ENCODE measurements around the gene TSPOAP1.

The TSPOAP1 gene

DNA sequence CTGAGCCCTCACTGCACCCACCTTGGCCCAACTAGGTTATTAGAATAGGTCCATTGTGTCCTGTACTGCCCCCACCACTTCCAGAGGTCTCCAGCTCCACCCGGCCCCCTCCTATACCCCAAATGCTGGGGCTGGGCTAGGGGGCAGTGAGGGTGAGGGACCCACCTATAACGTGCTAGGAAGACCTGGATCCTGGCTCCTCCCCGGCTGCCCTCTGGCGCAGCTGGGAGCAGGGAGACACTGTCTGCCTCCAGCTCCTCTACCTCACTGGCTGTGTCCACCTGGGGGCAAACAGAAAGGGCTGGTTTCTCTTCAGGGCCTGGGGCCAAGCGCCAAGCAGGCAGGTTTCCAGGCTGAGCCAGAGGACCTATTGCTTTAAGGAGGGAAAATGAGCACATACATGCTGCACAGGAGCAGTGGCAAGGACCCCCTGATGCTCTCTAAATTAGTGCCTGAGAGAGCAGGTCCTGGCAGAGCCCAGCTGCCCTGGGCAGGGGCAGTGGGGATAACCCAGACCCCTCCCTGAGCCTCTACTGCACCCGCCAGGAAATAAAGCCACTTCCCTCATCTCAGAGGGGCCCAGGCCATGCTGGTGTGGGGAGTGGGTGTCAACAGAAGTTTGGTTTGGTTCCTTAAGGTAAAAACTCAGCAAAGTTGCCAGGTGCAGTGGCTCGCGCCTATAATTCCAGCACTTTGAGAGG, 12.2 kb downstream of the TSPOAP1 start:
- no peak for DNase-seq

DNA sequence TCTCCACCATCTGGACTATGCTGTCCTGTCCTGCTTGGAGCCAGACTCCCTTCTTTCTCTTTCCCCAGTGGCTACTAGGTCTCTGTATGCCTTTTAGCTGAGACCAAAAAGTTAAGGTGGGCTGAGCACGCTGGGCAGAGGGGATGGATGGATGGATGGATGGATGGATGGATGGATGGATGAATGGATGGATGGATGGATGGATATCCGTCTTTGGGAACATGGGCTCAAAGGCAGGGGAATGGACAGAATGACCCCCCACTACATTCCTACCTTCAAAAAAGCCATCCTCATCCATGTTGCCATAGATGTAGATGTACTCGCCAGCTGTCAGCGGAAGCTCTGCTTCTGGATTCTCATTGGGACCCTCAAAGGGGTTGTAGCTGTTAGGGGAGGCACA, 12.8 kb downstream of the TSPOAP1 start:
- DNase-seq, result no peak

DNA sequence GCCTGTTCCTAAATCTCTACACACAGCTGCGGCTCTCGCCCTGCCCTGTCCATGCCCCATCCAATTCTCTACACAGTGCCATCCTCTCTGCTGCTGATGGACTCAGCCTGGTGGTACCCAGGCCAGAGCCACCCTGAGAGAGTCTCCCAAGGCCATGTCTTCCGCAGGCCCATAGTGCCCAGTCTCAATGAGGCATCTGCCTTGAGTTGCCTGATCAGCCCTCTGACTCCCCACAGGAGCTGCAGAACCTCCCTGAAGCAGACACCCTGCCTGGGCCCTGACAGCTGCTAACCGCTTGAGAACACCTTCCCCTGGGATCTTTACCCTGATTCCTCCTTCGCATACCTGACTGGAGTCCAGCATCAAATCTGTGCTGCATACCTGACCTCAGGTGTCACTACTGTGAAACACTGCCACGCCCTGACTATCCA, 13.3 kb downstream of the TSPOAP1 start:
- DNase-seq, result no peak

DNA sequence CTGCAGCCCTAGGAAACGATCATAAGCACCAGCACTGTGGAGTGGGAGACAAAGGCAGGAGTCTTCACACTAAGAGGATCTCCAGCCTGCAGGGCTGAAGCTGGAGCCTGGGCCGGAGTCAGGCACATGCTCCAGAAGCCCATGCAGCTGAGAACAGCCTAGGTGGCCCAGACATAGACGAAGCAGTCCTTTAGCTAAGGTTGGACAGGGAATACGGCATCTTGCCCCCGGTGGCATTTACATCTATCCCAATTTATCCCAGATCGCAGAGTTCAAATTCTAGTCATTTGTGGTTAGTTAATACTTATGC, 13.9 kb downstream of the TSPOAP1 start:
- DNase-seq, result no peak

DNA sequence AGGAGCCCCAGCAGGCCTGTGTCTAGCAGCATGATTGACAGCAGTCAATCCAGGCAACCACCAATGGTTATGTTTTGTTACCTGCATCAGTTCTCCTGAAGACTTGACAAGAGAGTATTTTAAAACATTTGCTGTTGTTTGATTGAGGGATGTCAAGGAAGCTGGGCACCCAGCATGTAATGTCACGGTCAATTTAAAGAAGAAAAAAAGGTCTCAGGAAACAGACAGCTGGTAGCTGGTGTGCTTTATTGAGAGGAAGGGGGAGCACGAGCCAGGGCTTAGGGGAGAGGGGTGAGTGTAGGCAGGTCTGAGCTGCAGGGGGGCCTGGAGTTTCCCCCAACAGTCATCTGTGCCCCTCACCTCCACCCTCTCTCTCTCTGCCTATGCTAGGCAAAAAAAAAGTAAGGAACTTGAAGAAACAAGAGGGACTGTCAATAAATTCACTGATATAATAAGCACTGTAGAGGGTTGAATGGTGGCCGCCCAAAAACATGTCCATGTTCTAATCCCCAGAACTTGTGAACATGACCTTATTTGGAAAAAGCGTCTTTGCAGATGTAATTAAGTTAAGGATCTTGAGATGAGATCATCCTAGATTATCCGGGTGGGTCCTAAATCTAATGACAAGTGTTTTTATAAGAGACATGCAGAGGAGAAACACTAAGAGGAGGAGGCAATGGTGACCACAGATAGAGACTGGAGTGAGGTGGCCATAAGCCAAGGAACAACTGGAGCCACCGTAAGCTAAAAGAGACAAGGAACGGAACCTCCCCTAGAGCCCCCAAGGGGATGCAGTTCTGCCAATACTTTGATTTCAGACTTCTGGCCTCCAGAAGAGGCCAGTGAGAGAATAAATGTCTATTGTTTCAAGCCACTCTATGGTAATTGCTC, 14.5 kb downstream of the TSPOAP1 start:
- DNase-seq, result no peak

DNA sequence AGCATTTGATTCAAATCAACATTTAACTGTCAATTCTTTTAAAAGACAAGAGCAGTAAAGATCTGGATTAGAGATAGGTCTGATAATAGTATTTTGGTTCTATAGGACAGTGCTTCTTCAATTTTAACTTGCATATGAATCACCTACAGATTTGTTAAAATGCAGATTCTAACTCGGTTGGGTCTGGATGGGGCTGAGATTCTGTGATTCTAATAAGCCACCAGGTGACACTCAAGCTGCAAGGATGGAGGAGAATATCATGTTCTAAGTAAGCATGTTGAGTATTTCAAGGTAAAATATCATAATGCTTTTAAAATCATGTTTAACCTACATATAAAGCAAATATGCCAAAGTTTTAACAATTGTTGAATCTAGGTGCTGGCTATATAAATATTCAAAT, 15.8 kb downstream of the TSPOAP1 start:
- no peak for DNase-seq

DNA sequence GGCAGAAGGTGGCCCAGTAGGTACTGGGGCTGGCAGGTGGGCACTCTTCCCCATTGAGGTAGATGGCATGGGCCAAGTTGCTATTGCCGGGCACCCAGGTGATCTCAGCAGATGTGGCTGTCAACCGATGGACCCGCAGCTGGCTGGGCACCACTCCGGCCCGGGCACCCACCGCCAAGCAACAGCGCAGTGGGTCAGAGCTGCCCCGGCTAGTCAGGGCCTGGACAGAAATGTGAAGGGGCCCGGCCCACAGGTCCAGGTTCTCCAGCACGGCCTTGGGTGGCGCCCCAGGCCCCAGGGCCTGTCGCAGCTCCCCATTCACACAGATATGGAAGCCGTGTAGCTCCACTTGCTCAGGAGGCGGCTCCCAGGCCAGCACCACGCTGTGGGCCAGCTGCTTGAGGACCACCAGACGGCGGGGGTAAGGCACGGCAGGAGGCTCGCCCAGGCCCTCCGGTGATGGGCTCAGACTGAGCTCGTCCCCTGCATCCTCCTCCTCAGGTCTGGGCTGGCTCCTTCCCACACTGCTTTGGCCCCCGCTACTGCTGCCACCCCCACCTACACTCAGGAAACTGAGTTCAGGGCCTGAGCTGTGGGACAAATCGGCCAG, 16.5 kb downstream of the TSPOAP1 start:
- DNase-seq, result no peak

DNA sequence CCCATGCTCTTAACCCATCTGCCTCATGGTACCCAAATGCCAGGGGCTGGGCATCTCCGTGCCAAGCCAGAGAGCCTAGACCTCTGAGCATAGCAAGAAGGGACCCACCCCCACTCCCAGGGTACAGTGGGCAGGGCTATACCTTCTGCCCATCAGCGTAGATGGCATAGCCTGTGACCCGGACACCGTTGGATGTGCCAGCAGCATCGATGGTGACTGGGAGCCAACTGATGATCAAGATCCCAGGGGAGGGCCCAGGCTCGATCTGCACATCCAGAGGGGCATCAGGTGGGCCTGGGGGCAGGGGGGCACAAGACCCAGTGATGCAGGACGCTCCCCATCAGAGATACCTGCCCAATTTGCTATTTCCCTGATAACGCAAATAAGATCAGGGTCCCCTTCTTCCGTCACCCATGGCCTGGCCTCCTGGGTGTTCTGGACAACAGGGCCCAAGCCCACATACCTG, 17.1 kb downstream of the TSPOAP1 start:
- DNase-seq, result no peak

DNA sequence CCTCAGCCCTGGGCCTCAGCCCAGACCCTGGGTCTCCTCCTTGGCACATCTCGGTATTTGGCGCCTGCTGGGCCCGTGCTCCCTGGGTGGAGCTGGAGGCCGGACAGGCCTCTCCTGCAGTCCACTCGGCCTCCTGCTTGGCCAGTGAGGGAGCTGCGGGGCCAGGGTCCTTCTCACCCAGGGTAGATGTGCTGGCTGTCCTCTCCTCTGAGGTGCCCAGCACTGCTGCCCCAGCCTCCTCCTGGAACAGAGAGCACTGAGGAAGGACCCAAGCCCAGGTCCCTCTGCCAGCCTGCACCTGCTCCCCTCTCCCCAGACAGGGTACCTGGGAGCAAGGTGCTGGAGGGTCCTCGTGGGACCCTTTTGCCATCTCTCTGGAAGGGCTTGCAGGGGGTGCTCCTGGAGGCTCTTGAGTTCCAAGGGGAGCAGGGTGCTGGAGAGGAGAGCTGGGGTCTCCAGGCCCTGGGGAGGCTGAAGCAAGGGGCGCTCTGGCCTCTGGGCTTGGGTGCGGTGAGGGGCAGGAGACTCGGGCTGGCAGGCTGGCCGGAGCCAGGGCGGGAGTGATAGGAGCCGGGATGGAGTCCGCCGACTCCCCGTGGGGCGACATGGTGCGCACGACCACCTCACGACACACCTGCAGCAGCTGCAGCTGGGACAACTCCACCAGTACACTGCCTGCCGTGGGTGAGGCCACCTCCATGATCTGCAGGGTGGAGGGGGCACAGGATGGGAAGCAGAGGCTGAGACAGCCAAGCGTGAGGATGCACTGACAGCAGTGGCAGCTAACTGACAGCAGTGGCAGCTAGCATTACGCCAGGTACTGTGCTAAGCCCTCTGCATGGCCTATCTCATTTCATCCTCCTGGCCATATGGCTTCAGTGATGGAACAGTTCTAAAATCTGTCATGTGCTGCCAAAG, 17.8 kb downstream of the TSPOAP1 start:
- DNase-seq, result no peak

DNA sequence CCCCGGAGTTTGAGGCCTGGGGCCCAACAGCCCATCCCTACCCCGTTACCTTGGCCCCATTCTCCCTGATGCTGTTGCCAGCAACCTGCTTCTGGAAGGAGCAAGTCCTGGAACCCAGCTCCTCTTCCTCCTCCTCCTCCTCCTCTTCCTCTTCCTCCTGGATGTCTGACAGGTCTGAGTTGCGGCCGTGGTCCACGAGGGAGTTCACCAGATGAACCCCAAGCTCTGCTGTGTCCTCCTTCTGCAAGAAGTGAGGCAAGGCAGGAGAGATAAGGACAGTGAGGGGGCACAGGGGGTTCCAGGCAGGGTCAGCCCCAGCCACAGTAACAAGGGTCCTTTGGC, 18.7 kb downstream of the TSPOAP1 start:
- no peak for DNase-seq

DNA sequence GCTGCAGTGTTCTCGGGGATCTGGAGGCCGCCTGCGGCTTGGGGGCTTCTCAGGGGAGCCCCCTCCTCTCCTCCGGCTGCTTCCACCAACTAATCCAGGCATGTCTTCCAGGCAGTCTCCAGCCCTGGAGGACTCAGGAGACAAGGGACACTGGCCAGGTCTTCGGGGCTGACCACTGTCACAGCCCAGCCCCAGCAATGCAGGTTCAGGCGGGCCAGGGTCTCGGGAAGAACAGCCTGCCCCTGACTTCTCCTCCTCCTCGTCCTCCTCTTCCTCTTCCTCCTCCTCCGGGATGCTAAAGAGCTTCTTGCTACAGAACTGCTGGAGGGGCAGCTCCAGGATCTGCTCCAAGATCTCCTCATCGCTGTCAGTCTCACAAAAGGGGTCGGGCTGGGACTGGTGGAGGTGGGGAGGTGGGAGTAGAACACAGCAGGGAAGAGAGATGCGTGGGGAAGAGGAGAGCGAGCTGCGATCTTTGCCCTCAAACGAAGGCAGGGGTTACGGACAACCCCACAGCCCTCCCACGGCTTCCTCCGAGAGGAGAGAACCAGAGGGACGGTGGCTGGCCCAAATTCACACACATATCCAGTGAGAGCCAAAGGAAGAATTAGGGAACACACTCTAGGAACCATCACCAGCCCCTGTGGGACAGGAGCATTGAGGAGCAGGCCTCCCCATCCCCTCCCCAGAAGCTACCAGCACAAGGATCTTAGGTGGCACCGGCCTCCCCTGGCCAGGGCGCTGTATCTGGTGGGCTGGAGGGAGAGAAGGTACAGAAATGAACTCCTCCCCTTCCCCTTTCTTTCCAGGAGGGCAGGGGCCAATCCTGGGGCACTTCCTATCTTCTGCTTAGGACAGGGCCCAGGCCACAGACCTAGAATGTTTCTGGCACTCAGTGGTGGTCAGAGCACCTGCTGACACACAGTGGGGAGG, 19.3 kb downstream of the TSPOAP1 start:
- no peak for DNase-seq

DNA sequence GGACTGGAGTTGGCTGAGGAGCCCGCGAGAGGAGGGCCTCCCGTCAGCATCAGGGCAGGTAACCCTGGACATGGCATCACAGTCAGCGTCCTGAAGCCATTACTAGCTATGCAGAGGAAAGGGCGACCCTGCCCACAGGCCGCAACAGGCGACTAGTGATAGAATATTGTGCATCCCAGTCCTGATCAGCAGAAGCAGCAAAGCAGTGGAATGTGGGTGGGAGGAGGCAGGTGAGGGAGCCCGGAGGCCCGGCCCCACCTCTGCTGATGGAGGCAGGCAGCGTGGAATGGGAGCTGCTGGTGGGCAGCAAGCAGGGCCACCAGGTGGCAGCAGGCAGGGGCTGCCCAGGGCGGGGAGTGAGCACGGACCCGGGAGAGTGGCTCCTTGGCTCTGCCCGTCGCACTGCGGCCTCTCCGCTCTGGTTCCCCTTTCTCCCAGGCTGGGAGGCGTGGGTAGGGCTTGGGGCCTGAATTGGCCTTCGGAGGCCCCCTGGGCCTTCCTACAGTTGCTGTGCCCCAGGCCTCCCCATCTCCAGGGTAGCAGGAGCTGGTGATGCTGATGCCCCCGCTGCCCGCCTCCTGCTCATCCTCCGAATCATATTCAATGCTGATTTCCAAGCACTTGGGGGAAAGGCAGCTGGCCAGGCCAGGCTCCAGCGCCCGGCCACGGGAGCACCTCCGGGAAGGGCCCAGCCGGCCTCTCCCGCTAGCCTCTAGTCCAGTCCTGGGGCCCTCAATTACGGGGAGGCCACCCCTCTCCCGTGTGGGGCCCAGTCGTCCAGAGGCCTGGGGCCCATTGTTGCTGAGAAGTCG, 20.2 kb downstream of the TSPOAP1 start:
- no peak for DNase-seq

DNA sequence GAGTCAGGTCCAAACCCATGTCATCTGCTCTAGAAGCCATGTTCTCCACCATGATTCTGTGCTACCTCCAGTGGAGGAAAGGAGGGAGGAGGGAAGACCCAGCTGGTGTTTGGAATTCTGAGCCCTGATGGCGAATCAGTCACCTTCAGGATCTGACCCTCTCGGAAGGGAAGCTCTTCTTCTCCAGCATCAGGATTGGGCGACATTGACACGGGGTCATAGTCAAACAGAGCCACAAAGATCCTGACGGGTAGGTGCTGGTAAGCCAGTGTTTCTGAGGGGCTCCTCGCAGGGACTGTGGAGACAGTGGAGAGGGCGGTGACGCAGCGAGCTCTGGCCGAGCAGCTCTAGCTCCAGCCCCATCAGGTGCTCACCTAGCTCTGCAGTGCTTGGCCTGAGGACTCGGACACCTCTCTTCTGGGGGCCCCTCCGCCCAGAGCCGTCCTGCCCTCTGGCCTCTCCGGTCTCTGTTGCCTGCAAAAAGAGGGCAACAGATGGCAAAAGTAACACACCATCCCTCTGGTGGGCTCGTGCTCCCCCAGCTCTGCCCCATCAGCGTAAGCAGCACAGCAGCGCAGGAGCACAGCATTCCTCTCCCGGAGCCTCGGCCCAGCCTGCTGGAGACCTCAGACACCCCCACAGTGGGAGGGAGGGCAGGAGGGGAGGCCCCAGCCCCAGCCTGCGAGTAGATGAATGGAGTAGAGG, 21.0 kb downstream of the TSPOAP1 start:
- DNase-seq, result no peak

DNA sequence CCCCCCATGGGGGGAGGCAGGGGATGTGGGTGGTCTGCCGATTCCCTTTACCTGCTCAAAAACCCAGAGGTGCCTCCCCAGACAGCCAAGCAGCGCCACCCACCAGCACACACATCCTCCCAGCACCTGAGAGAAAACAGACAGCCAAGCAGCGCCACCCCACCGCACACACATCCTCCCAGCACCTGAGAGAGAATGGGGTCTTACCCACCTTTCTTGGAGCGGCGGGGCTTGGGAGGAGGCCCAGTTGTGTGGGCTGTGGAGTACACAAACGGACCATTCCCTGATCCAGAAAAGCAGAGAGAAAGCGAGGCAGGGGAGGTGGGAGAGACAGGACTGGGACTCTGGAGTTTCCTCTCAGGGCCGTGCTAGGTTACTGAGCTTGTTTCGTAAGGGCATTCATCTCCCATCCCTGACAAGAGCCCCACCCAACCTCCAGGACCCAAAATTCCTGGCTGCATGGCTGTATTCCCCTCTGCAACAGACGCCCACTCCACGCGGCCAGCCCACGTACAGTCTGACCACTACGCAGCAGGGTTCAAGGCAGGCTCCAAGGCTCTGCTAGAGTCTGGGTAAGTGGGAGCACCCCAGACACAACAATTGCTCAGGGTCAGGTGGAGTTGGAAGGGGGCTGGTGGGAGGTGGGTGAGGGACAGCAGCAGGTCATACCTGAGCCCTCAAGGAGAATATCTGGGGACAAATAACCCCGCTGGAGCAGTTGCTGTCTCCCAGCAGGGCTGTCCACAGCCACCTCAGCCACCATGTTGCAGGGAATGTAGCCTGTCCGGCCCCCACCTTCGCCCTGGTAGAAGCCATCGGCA, 22.3 kb downstream of the TSPOAP1 start:
- no peak for DNase-seq

DNA sequence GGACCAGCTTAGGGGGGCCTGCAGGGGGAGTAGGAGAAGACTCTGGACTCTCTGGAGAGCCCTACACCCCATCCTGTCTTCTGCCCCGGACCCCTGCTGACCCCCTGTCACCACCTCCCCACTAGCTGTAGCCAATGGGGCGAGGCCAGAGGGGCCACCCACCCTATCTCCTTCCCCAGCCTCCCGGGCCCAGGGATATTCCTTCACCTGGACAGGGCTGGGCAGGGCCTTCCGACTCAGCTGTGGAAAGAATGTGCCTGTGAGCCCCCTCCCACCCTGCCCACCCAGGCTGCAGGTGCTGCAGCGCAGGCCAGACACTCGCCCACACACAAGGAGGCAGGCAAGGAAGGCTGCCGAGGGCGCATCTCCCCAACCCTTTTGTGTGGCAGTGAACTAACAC, 23.0 kb downstream of the TSPOAP1 start:
- no peak for DNase-seq

DNA sequence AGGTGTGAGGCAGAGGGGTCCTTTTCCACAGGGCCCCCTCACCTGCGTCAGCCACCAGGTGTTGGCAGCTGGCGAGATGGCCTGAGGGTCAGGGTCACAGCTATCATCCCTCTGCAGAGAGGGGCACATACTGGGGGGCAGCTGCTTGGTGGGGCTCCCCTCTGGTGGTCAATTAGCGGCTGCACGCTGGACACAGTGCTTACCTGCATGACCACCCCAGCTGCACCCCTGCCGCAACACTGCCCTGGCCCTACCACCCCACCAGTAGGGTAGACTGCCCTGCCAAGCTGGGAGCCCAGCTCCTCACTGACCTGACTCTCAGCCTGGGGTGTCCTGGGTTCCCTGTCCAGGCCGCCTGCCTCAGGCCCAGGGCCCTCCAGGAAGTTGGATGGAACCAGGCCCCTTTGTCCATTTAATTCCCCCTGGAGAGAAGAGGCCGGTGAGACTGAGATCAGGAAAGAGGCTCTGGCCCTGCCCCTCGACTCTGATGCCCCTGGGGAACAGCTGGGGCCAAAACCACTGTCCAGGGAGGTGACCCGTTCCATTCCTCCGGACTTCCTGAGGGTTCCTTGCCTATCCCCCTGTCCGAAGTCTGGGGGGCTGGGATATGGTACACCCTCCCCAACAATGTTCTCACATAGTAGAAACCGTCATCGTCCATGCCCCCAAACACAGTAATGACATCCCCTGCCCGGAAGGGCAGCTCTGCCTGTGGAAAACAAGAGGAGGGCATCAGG, 23.7 kb downstream of the TSPOAP1 start:
- DNase-seq, result no peak

DNA sequence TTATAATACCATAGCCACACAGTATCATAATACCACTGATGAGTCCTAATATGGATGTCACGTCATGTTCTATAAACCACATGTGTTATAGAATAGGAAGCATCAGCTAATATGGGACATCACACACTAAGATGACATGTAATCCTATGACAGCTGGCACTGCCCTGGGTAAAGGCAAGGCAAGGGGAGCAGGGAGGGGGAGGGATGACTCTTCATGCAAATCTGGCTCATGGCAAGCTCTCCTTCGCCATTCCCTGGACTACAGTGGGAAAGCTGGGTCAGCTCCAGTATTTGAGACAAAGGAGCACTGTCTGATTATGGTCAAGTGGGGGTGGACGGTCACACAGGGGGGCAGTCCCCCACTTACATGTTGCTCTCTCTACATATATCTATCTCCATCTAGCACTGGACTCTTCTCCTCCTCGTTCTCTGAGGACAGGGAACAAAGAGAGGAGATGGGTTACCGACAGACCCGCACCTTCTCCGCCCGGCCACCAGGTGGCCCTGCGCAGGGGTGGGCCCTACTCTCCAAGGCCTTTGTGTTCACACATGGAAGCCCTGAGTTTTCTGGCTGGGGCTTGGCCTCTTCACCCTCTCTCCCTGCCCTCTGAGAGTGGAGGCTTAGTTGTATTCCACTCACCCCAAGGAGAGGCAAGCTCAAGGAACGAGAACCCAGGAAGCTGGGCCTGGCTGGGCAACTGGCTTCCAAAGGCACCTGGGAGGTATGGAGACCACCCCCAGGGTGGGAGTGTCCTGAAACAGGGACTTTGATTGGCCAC, 24.4 kb downstream of the TSPOAP1 start:
- DNase-seq, result peak; percentile 33
